Type B pancreatic cell (in vitro differentiated cells): ENCODE measurements around the gene NTM. TPM values are rescaled to one million over a fixed set of nuclear protein-coding genes. Genes with fewer than 3 reads are reported as not detected.
A peak's percentile ranks its signal among the peaks of the same experiment; 100 is the strongest.

Experiments
- DNase-seq: peaks from one replicate; pipeline ENCODE4 v3.0.0; 2021; ENCODE audit warnings: mixed read lengths; ENCODE audit not compliant: unreplicated experiment; ENCODE audit errors: extremely low spot score
- H3K27ac Mint-ChIP-seq: 2 replicates; pipeline ENCODE4 v1.8.0; 2021; ENCODE audit warnings: mild to moderate bottlenecking, mixed read lengths
- H3K27me3 Mint-ChIP-seq: 2 replicates; pipeline ENCODE4 v1.8.0; 2021; ENCODE audit warnings: mixed read lengths
- H3K36me3 Mint-ChIP-seq: 2 replicates; pipeline ENCODE4 v1.8.0; 2021; ENCODE audit warnings: mixed read lengths
- H3K4me1 Mint-ChIP-seq: one replicate; pipeline ENCODE4 v1.8.0; 2021; ENCODE audit warnings: mixed read lengths; ENCODE audit not compliant: unreplicated experiment
- H3K4me3 Mint-ChIP-seq: 2 replicates; pipeline ENCODE4 v1.8.0; 2021; ENCODE audit warnings: mild to moderate bottlenecking, mixed read lengths
- H3K9me3 Mint-ChIP-seq: 2 replicates; pipeline ENCODE4 v1.8.0; 2021; ENCODE audit warnings: mixed read lengths
- CTCF ChIP-seq: fragments of 200-600 bp; sonication (generic); conservative IDR thresholded peaks from 2 replicates; pipeline ENCODE4 v1.5.0; 2021; ENCODE audit warnings: antibody characterized with exemption, mild to moderate bottlenecking
- total RNA-seq: library from RNA; stranded (reverse); gene quantifications from 2 replicates; pipeline ENCODE4 v1.2.1, GENCODE V29; 2021; ENCODE audit warnings: low replicate concordance

Gene NTM
- total RNA-seq, 1 donor from 2014 or later: 19.2 TPM

- Mint-ChIP-seq H3K27ac (no peak overlapping the region), H3K4me1 (peaks cover 4% of the 10 kb centered on the region), H3K27me3 (peaks cover 22% of the 10 kb centered on the region), H3K36me3 (no peaks in the 10 kb centered on the region), H3K9me3 (no peaks in the 10 kb centered on the region), H3K4me3 (no peak overlapping the region)
- DNase-seq: no peak
- TF ChIP-seq CTCF: no peak
Observed at GRCh38 chr11:131626788-131627187, 256.4 kb downstream of the NTM start.

GRCh38 chr11:131628739-131629138, 258.3 kb downstream of the NTM start:
- Mint-ChIP-seq H3K9me3 (no peaks in the 10 kb centered on the region), H3K27me3 (peaks cover 23% of the 10 kb centered on the region), H3K27ac (no peak overlapping the region), H3K4me3 (no peak overlapping the region), H3K36me3 (no peaks in the 10 kb centered on the region), H3K4me1 (peaks cover 4% of the 10 kb centered on the region)
- TF ChIP-seq CTCF: no peak
- no peak for DNase-seq

- Mint-ChIP-seq H3K4me1 (peaks cover 11% of the 10 kb centered on the region), H3K4me3 (no peak overlapping the region), H3K9me3 (no peaks in the 10 kb centered on the region), H3K36me3 (no peaks in the 10 kb centered on the region), H3K27me3 (peaks cover 23% of the 10 kb centered on the region), H3K27ac (no peak overlapping the region)
- DNase-seq: no peak
- peak; percentile 49 for TF ChIP-seq CTCF
Observed at GRCh38 chr11:131629925-131630540, 259.6 kb downstream of the NTM start.

- no peak for TF ChIP-seq CTCF
- no peaks in the 10 kb centered on the region for H3K9me3 Mint-ChIP-seq
- peaks cover 24% of the 10 kb centered on the region for H3K27me3 Mint-ChIP-seq
- no peak for DNase-seq
- H3K27ac Mint-ChIP-seq: no peak overlapping the region
- H3K4me1 Mint-ChIP-seq: peaks cover 13% of the 10 kb centered on the region
- no peaks in the 10 kb centered on the region for H3K36me3 Mint-ChIP-seq
- no peak overlapping the region for H3K4me3 Mint-ChIP-seq
Observed at GRCh38 chr11:131632971-131633370, 262.6 kb downstream of the NTM start.

GRCh38 chr11:131633921-131634715, 263.7 kb downstream of the NTM start:
- DNase-seq: no peak
- Mint-ChIP-seq H3K27me3 (peaks cover 21% of the 10 kb centered on the region), H3K4me3 (no peak overlapping the region), H3K4me1 (peaks cover 14% of the 10 kb centered on the region), H3K9me3 (no peaks in the 10 kb centered on the region), H3K36me3 (no peaks in the 10 kb centered on the region), H3K27ac (no peak overlapping the region)
- TF ChIP-seq CTCF: no peak
